PFSK-1 (cell line): ENCODE data around the gene GREB1.

Experiments used
- FOXP2 ChIP-seq: optimal IDR thresholded peaks from 2 replicates; pipeline ENCODE3; 2011; ENCODE audit warnings: borderline replicate concordance, control low read depth, inconsistent platforms; ENCODE audit not compliant: insufficient read depth; ENCODE audit errors: extremely low read length, extremely low read depth
- POLR2AphosphoS5 ChIP-seq: IDR thresholded peaks from 2 replicates; pipeline ENCODE4 v1.6.1; 2012; ENCODE audit warnings: low read depth, mild to moderate bottlenecking, control low read depth, low read length, moderate library complexity
- REST ChIP-seq, 2 experiments: IDR thresholded peaks; 2 replicates each; pipeline versions ENCODE4 v1.6.1 to v1.8.0; 2011 to 2012; ENCODE audit warnings: low read depth in 2 of 2, low read length in 2 of 2, control low read depth in 1 of 2, inconsistent platforms in 1 of 2, mild to moderate bottlenecking in 1 of 2, moderate library complexity in 1 of 2; ENCODE audit not compliant: insufficient read depth in 1 of 2
- SIN3A ChIP-seq: IDR thresholded peaks from 2 replicates; pipeline ENCODE4 v1.6.1; 2012; ENCODE audit warnings: mild to moderate bottlenecking, low read length, moderate library complexity, borderline replicate concordance; ENCODE audit not compliant: insufficient read depth
- TAF1 ChIP-seq: IDR thresholded peaks from 2 replicates; pipeline ENCODE4 v1.6.1; 2012; ENCODE audit warnings: low read length, control low read depth, borderline replicate concordance; ENCODE audit not compliant: insufficient read depth

GREB1 gene

DNA sequence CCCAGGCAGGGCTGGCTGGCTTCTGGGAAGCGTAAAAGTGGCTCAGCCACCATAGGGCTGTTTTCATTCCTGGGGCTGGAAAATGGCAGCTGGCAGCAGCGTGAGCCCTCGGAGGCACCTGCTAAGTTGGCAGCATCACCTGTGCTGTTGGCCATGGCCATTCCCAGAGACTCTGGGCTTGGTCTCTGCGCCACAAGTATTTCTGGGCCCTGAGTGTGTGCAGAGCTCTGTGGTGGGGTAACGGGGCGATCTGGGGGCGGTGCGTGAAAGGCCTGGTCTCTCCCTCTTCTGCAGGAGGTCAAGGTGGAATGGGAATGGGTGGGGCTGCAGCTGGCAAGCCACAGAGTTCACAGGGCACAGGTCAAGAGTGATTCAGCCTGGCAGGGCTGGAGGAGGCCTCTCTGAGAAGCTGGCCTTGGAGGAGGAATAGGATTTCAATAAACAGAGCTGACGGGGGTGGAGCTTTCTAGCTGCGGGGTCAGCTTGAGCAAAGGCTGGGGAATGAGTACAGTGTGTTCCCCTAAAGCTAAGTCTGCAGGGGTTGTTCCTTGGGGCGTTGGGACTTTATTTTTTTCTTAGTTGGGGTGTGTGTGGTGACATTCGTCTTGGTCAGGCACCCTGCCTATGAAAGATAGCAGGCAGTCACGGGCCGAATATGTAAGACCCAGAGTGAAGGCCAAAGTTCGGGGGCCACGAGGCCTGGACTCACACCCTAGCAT, 146.5 kb downstream of the GREB1 start:
- TF ChIP-seq POLR2AphosphoS5, result no peak
- no peak for TF ChIP-seq SIN3A
- no peak for TF ChIP-seq FOXP2
- TF ChIP-seq REST (IDR thresholded peaks at IDR 0.05; ENCODE audit: insufficient read depth in 1 of 2, low read depth in 2 of 2, low read length in 2 of 2), result no peak
- TF ChIP-seq TAF1, result no peak

DNA sequence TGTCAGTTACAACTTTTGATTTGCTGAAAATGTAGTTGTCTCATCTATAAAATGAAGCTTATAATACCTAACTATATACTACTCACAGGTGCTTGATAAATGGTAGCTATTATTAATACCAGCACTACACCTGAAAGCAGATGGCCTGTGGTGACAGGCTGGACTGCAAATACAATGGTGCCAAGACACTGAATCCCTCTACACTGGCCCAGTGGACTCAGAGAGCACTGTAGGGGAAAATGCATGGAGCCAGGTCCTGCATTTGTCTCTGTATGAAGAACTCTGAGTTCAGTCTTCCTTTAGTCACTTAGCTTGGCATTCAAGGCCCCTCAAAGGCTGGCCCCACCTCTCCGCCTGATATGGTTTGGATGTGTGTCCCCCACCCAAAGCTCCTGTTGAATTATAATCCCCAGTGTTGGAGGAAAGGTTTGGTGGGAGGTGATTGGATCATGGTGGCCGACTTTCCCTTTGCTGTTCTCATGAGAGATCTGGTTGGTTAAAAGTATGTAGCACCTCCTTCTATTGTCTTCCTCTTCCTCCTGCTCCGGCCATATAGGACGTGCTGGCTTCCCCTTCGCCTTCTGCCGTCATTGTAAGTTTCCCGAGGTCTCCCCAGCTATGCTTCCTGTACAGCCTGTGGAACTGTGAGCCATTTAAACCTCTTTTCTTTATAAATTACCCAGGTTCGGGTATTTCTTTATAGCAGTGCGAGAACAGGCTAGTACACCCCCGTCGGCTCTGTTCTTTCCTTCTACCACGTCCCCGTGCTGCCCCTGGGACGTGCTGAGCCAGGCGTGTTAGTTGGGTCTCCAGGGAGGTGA, 147.3 kb downstream of the GREB1 start:
- TF ChIP-seq TAF1, result no peak
- TF ChIP-seq REST (IDR thresholded peaks at IDR 0.05; ENCODE audit: insufficient read depth in 1 of 2, low read depth in 2 of 2, low read length in 2 of 2), result no peak
- no peak for TF ChIP-seq POLR2AphosphoS5
- no peak for TF ChIP-seq FOXP2
- TF ChIP-seq SIN3A, result no peak

DNA sequence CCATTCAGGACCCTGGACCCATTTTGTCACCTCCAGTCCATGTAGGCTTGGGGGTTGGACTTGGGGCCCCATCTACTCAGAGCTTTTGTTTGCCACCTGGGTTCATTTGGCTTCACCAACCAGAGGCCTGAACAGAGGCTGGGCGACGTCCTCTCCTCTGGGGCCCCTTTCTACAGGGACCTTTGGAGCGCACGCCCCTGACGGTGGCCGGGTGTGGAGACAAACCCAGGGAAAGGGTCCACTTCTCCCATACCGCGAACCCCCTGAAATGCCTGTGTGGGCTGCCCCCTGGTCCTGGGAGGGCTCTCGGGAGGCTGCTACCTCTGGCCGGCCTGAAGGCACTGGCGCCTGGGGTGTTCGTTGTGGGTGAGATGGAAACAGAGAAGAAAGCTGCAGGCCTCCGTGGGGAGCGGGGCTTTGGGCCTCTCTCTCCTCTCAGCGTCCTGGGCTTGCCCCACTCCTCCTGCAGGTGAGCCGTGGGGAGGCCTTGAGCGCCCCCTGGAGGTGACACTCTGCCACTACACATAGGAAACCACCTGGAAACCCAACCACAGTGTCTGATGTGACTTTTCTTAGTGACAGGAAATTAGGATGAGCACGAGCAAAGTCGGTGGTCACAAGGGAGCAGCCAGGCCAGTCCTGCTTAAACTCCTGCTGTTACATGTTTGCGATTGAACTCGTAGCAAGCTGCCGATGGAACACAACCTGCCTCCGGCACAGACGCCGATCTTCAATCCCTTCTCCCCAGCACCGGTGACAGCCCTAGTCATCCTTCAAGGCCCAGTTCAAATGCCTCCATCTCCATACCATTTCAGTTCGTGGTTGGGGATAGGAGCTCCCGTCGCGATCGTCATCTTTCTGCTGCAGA, 148.1 kb downstream of the GREB1 start:
- TF ChIP-seq TAF1 (no peak), POLR2AphosphoS5 (no peak), FOXP2 (no peak), REST (IDR thresholded peaks at IDR 0.05; ENCODE audit: insufficient read depth in 1 of 2, low read depth in 2 of 2, low read length in 2 of 2) (no peak), SIN3A (no peak)

DNA sequence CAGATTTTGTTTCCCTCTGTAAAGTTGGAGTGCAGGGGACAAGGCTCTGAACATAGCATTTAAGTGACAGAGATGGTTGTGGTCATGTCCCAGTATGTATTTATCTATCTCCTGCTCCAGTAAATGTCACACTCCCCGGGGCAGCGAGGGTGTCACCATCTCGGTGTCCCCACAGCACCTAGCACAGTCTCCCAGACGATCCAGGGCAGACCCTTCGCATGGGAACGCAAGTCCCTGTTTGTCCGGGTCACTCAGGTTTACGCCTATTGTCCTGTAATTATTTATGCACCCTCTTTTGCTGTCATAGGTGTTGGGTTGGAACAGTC, 148.7 kb downstream of the GREB1 start:
- TF ChIP-seq POLR2AphosphoS5 (no peak), SIN3A (no peak), TAF1 (no peak), REST (IDR thresholded peaks at IDR 0.05; ENCODE audit: insufficient read depth in 1 of 2, low read depth in 2 of 2, low read length in 2 of 2) (no peak), FOXP2 (no peak)
